A549 (cell line): ENCODE data around the gene SETDB2. TPM values are rescaled to one million over a fixed set of nuclear protein-coding genes. Genes with fewer than 3 reads are reported as not detected.
"Not testable (repeated sequence)": the region's sequence is repeated elsewhere in the genome, so short reads cannot be mapped to it uniquely, and the experiment has no call there.

Experiments used
- ATAC-seq, 2 experiments: fragments of 200-7000 bp in 1 of 2; fragments of >200 bp in 1 of 2; cut with Nextera tagmentation in 1 of 2; cut with Tn5 transposase in 1 of 2; 3 replicates each; pipeline versions ENCODE4 v1.8.0 to v1.9.1; 2018 to 2020; ENCODE audit warnings: mild to moderate bottlenecking in 1 of 2, moderate library complexity in 1 of 2
- CTCF ChIA-PET: fragments of 300-600 bp; sonication (Branson Sonifier 250); formaldehyde crosslinking; extraction: SDS; loops from one replicate; lab custom pipeline; 2021; ENCODE audit warnings: antibody characterized with exemption, inconsistent platforms; lab: Yijun Ruan, JAX
- POLR2A ChIA-PET: fragments of 350-600 bp; formaldehyde crosslinking; extraction: SDS; loops from one replicate; lab custom pipeline; 2021; ENCODE audit warnings: antibody characterized with exemption, inconsistent platforms; lab: Yijun Ruan, JAX
- DNase-seq, 2 experiments: peaks; one replicate each; pipeline versions ENCODE4 v3.0.0 to v3.0.0-alpha.2; 2011 to 2016; ENCODE audit warnings: low read depth in 1 of 2, low spot score in 1 of 2
- FAIRE-seq: peaks from 2 replicates; lab custom pipeline; 2011; peaks lifted over from hg19 to GRCh38; lab: Jason Lieb, UNC
- H3K27ac ChIP-seq, 2 experiments: fragments of >200 bp; sonication (Bioruptor Twin); formaldehyde crosslinking; 3 replicates each; pipeline ENCODE4 v1.5.1; 2016 to 2017
- H3K4me1 ChIP-seq: fragments of >200 bp; sonication (Bioruptor Twin); formaldehyde crosslinking; 3 replicates; pipeline ENCODE4 v1.6.1; 2016
- H3K4me2 ChIP-seq: fragments of >200 bp; sonication (Bioruptor Twin); formaldehyde crosslinking; 3 replicates; pipeline ENCODE4 v1.6.1; 2016
- H3K4me3 ChIP-seq: fragments of >200 bp; sonication (Bioruptor Twin); formaldehyde crosslinking; 3 replicates; pipeline ENCODE4 v1.5.1; 2016
- H3K9me3 ChIP-seq: fragments of >200 bp; sonication (Bioruptor Twin); formaldehyde crosslinking; 3 replicates; pipeline ENCODE4 v1.6.1; 2016
- CBX2 ChIP-seq: fragments of 200-600 bp; sonication (generic); IDR thresholded peaks from 2 replicates; pipeline ENCODE4 v1.6.1; 2016; ENCODE audit warnings: low read depth, mild to moderate bottlenecking, borderline replicate concordance
- CHD2 ChIP-seq: fragments of 150-350 bp; IDR thresholded peaks from 2 replicates; pipeline ENCODE4 v1.6.1; 2014; ENCODE audit warnings: low read length; ENCODE audit not compliant: partially characterized antibody
- EHMT2 ChIP-seq: fragments of 200-600 bp; sonication (generic); IDR thresholded peaks from 2 replicates; pipeline ENCODE4 v1.6.1; 2016; ENCODE audit warnings: antibody characterized with exemption, low read depth, mild to moderate bottlenecking, moderate library complexity
- EP300 ChIP-seq, 2 experiments: fragments of >200 bp; sonication (Bioruptor Twin); formaldehyde crosslinking; IDR thresholded peaks; 2 replicates in 1 of 2; 3 replicates in 1 of 2; pipeline ENCODE4 v1.6.1; 2016 to 2017
- GATA3 ChIP-seq: IDR thresholded peaks from 2 replicates; pipeline ENCODE4 v1.6.1; 2012; ENCODE audit warnings: borderline replicate concordance
- HEYL ChIP-seq: fragments of 250-450 bp; sonication (Bioruptor Pico); IDR thresholded peaks from 2 replicates; pipeline ENCODE4 v1.8.0; 2021; ENCODE audit warnings: mild to moderate bottlenecking, moderate library complexity
- JUN ChIP-seq, 2 experiments: fragments of >200 bp; sonication (Bioruptor Twin); formaldehyde crosslinking; IDR thresholded peaks; 2 replicates in 1 of 2; 3 replicates in 1 of 2; pipeline ENCODE4 v1.6.1; 2016 to 2017
- JUNB ChIP-seq: fragments of >200 bp; sonication (Bioruptor Twin); formaldehyde crosslinking; IDR thresholded peaks from 2 replicates; pipeline ENCODE4 v1.6.1; 2016
- MAFK ChIP-seq: fragments of 450-650 bp; IDR thresholded peaks from 2 replicates; pipeline ENCODE4 v1.6.1; 2014; ENCODE audit not compliant: partially characterized antibody
- MAZ ChIP-seq: fragments of 150-350 bp; IDR thresholded peaks from 2 replicates; pipeline ENCODE4 v1.6.1; 2014; ENCODE audit warnings: antibody characterized with exemption, low read depth, low read length, borderline replicate concordance
- PHF8 ChIP-seq: fragments of 200-600 bp; sonication (generic); IDR thresholded peaks from 2 replicates; pipeline ENCODE4 v1.6.1; 2016; ENCODE audit warnings: low read depth, mild to moderate bottlenecking, antibody characterized with exemption, moderate library complexity, borderline replicate concordance
- POLR2A ChIP-seq: IDR thresholded peaks from 2 replicates; pipeline ENCODE4 v1.6.1; 2012; ENCODE audit warnings: mild to moderate bottlenecking, low read length
- RCOR1 ChIP-seq: fragments of 150-350 bp; IDR thresholded peaks from 2 replicates; pipeline ENCODE4 v1.6.1; 2014; ENCODE audit warnings: antibody characterized with exemption, low read length, low read depth
- RFX5 ChIP-seq: fragments of 450-650 bp; IDR thresholded peaks from 2 replicates; pipeline ENCODE4 v1.7.1; 2014; ENCODE audit warnings: antibody characterized with exemption, mild to moderate bottlenecking, moderate library complexity
- SMC3 ChIP-seq: fragments of >200 bp; sonication (Bioruptor Twin); formaldehyde crosslinking; IDR thresholded peaks from 3 replicates; pipeline ENCODE4 v1.6.1; 2018; ENCODE audit warnings: inconsistent platforms
- TFCP2L1 ChIP-seq: fragments of 250-450 bp; sonication (Bioruptor Pico); IDR thresholded peaks from 2 replicates; pipeline ENCODE4 v1.5.0; 2021; ENCODE audit warnings: mild to moderate bottlenecking
- WGBS: methylation state at CpG from one replicate; pipeline ENCODE4 v1.1.6; 2017; ENCODE audit errors: missing lambda C conversion rate; 5-methylcytosine and 5-hydroxymethylcytosine counted together
- polyA plus RNA-seq, 4 experiments: library from polyadenylated mRNA; depleted of rRNA in 3 of 4; stranded (reverse); fragments of >200 nt; fragmentation: RNase III in 1 of 4; extraction: RNeasy Plus Mini Kit Qiagen cat#74134 plus additional on column Dnase treatment in 1 of 4; gene quantifications; 2 replicates in 3 of 4; 3 replicates in 1 of 4; pipeline ENCODE4 v1.2.3, GENCODE V29; 2011 to 2017
- TF ChIP-seq, protein P1 (sequence below): IDR thresholded peaks from 2 replicates; pipeline ENCODE4 v1.6.1; 2012; ENCODE audit warnings: low read depth, borderline replicate concordance
- TF ChIP-seq, protein P2 (sequence below): IDR thresholded peaks from 2 replicates; pipeline ENCODE4 v1.6.1; 2012
- TF ChIP-seq, protein P3 (sequence below): fragments of 250-450 bp; sonication (Bioruptor Pico); IDR thresholded peaks from 2 replicates; pipeline ENCODE4 v1.5.0; 2021; ENCODE audit warnings: mild to moderate bottlenecking, moderate library complexity, borderline replicate concordance
- TF ChIP-seq, protein P4 (sequence below): fragments of 450-650 bp; IDR thresholded peaks from 2 replicates; pipeline ENCODE4 v1.6.1; 2014; ENCODE audit warnings: antibody characterized with exemption

SETDB2 gene
- polyA plus RNA-seq, 2 of the 4 experiments (the other 2 are of a cell fraction), result 1.3 to 4.6 TPM

DNA sequence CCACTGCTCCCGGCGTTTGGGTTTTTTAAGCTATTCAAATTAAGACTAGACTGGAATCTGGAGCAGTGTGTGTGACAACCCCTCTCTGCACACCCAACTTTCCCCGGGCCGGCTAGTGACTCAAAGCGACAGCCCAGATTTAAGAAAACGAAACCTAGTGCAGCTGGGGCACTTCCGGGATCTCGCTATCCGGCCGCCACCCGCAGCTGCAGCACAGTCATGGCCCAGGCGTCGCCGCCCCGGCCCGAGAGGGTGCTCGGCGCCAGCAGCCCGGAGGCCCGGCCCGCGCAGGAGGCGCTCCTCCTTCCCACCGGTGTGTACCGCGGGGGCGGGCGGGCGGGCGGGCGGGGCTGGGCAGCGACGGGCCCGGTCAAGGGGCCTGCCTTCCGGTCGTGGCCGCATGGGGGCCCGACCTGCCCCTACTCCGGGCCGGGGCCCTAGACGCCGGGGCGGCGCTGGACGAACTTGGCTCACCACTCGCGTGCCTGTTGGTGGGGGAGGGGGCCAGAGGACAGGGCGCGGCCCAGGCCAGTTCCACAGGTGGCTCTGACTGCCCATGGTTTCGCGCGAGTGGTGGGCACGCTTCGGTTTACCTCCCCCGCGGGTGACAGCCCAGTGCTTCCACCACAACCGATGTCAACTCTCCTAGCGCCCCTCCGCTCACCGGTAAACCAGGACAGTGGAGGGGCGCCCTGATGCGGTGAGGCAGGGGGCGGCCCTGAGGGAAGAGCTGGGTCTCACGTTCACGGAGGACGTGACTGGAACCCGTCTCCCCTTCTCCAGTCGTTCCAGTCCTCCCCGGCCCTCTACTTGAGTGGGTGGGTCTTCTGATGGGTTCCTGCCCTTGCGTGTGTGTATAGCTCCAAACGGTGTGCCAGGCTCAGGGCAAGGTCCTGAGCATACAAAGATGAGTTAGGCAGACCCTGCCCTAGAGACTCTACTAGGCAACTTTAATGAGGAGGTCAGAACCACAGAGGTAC is 52.0 kb downstream of the SETDB2 start, which contains the start of gene PHF11:
Gene PHF11, plus strand, starts transcription at position 171 of the 980 bp plus-strand sequence. Its CDS starts 49 bp downstream, at position 220.
- no peak for FAIRE-seq
- ChIA-PET POLR2A (interaction anchor here (1.0 to 1.9 kb wide), 2 partner anchors 52 to 182 kb away, joined by 3 to 10 read pairs; partner anchors contain the start of genes CAB39L and SETDB2), CTCF (interaction anchor here (0.8 kb wide), 1 partner anchor 15 kb away, joined by 4 read pairs; no protein-coding TSS in a partner anchor)
- WGBS, result 60% methylated on average over 8 of the region's 71 CpGs
- Histone ChIP-seq H3K4me1 (peaks cover 8% of the 10 kb centered on the region), H3K4me3 (peak within 1 kb of the TSS; percentile 83), H3K27ac (peak within 1 kb of the TSS; percentile 83 to 98), H3K9me3 (no peaks in the 10 kb centered on the region), H3K4me2 (peak within 1 kb of the TSS; percentile 93)
- DNase-seq, result peak; percentile 23 to 56
- ATAC-seq, result peak; percentile 86 to 89
- TF ChIP-seq CBX2 (no peak), JUN (IDR thresholded peaks at IDR 0.05) (peak in 1 of 2 experiments; percentile 65; a peak in 2 of 5 replicates), HEYL (no peak), POLR2A (peak; percentile 49)
- TF ChIP-seq, protein P1, sequence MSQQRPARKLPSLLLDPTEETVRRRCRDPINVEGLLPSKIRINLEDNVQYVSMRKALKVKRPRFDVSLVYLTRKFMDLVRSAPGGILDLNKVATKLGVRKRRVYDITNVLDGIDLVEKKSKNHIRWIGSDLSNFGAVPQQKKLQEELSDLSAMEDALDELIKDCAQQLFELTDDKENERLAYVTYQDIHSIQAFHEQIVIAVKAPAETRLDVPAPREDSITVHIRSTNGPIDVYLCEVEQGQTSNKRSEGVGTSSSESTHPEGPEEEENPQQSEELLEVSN, result 0 out of 2 replicates have a peak, but pooled peaks have one; percentile 23
- TF ChIP-seq, protein P2, sequence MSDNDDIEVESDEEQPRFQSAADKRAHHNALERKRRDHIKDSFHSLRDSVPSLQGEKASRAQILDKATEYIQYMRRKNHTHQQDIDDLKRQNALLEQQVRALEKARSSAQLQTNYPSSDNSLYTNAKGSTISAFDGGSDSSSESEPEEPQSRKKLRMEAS, result 0 out of 2 replicates have a peak, but pooled peaks have one; percentile 25

DNA sequence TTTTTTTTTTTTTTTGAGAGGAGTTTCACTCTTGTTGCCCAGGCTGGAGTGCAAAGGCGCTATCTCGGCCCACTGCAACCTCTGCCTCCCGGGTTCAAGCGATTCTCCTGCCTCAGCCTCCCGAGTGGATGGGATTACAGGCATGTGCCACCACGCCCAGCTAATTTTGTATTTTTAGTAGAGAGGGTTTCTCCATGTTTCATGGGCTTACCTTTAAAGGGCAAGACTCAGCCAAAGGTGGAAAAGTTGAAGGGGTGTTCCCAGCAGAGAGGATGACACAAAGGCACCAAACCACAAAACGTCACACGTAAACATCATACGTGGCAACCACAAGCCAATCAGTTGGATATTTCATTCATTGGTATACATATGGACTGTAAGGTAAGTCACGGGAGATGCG is 52.8 kb downstream of the SETDB2 start:
- ATAC-seq, H3K4me1 ChIP-seq, FAIRE-seq, H3K4me2 ChIP-seq, H3K9me3 ChIP-seq, H3K27ac ChIP-seq, H3K4me3 ChIP-seq, DNase-seq: not testable (repeated sequence)
- 87% methylated on average over 11 of the region's 11 CpGs for WGBS
- CTCF ChIA-PET, result interaction anchor here (0.8 kb wide), 1 partner anchor 14 kb away, joined by 4 read pairs; no protein-coding TSS in a partner anchor
- POLR2A ChIA-PET, result interaction anchor here (1.9 kb wide), 1 partner anchor 53 kb away, joined by 10 read pairs; the partner anchor contains the start of genes CAB39L and SETDB2

DNA sequence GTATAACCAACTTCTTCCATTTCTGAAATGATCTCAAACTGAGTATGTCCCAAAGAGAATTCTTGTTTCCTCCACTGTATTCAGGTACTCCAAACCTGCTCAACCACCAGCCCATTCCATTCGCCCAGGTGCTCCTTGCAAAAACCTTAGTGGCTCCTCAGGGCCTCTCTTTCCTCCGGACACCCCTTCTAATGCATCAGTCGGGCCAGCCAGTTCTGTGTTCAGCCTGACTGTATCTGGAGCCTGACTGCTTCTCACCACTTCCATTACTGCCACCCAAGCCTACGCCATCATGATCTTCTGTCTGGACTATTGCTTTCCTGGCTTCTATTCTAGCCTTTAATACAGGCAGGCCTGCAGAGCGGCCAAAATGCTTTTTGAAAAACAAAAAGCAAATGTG is 53.2 kb downstream of the SETDB2 start:
- Histone ChIP-seq H3K4me2 (no peak overlapping the region), H3K4me3 (no peak overlapping the region), H3K27ac (no peak overlapping the region), H3K4me1 (peaks cover 8% of the 10 kb centered on the region), H3K9me3 (no peaks in the 10 kb centered on the region)
- DNase-seq (no peak), FAIRE-seq (no peak), ATAC-seq (no peak)
- POLR2A ChIA-PET, result no interaction called here
- CTCF ChIA-PET, result interaction anchor here (0.8 kb wide), 1 partner anchor 14 kb away, joined by 4 read pairs; no protein-coding TSS in a partner anchor
- 96% methylated on average over 5 of the region's 5 CpGs for WGBS
- TF ChIP-seq CBX2, result no peak
- TF ChIP-seq, protein P1, result no peak

DNA sequence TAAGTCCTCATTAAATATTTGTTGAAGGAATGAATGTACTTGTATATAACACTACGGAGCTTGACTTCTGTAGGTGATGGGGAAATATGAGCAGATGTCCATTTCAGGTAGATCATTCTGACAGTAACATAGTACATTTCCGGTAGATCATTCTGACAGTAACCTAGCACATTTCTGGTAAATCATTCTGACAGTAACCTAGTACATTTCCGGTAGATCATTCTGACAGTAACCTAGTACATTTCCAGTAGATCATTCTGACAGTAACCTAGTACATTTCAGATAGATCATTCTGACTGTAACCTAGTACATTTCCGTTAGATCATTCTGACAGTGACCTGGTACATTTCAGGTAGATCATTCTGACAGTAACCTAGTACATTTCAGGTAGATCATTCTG is 54.1 kb downstream of the SETDB2 start:
- ATAC-seq (no peak), FAIRE-seq (no peak), DNase-seq (no peak)
- WGBS, result 82% methylated on average over 4 of the region's 4 CpGs
- peaks cover 8% of the 10 kb centered on the region for H3K4me1 ChIP-seq
- ChIA-PET CTCF (no interaction called here), POLR2A (no interaction called here)
- TF ChIP-seq MAFK (no peak), GATA3 (no peak), PHF8 (no peak), MAZ (no peak), TFCP2L1 (CRISPR knock-in tag) (no peak), CHD2 (no peak), RCOR1 (no peak), JUNB (no peak), RFX5 (no peak), EP300 (IDR thresholded peaks at IDR 0.05) (no peak), SMC3 (no peak), EHMT2 (no peak)
- TF ChIP-seq, protein P3, sequence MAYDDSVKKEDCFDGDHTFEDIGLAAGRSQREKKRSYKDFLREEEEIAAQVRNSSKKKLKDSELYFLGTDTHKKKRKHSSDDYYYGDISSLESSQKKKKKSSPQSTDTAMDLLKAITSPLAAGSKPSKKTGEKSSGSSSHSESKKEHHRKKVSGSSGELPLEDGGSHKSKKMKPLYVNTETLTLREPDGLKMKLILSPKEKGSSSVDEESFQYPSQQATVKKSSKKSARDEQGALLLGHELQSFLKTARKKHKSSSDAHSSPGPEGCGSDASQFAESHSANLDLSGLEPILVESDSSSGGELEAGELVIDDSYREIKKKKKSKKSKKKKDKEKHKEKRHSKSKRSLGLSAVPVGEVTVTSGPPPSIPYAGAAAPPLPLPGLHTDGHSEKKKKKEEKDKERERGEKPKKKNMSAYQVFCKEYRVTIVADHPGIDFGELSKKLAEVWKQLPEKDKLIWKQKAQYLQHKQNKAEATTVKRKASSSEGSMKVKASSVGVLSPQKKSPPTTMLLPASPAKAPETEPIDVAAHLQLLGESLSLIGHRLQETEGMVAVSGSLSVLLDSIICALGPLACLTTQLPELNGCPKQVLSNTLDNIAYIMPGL (CRISPR knock-in tag), result no peak
- TF ChIP-seq, protein P4, sequence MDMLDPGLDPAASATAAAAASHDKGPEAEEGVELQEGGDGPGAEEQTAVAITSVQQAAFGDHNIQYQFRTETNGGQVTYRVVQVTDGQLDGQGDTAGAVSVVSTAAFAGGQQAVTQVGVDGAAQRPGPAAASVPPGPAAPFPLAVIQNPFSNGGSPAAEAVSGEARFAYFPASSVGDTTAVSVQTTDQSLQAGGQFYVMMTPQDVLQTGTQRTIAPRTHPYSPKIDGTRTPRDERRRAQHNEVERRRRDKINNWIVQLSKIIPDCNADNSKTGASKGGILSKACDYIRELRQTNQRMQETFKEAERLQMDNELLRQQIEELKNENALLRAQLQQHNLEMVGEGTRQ, result no peak
- no peaks in the 10 kb centered on the region for H3K9me3 ChIP-seq
- H3K4me3 ChIP-seq, result no peak overlapping the region
- no peak overlapping the region for H3K27ac ChIP-seq
- H3K4me2 ChIP-seq, result no peak overlapping the region
